ENCODE data around the gene SLC25A21. TPM values are rescaled to one million over a fixed set of nuclear protein-coding genes. Genes with fewer than 3 reads are reported as not detected.
"Not testable (repeated sequence)": the region's sequence is repeated elsewhere in the genome, so short reads cannot be mapped to it uniquely, and the experiment has no call there.

The SLC25A21 gene
- total RNA-seq, 2 donors from 2014 or later = not detected

DNA sequence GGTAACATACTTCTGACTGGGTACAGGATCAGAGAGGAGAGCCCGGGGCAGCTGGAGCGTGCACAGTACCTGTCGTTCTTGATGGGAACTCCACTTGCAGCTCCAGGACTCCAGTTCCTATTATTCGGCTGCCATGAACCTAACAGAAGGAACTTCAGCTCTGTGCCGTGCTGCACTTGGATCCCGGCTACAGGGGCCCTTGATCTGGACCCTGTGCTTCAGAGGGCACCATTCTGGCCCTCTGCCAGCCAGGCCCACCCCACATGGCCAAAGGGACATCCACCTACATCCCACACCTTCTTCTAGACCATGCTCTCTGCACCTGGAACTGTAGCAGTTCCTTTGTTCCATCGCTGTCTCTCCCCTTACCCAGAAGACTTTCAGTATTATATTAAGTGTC, 452.6 kb downstream of the SLC25A21 start:
- no peaks in the 10 kb centered on the region for H3K9me3 Mint-ChIP-seq
- H3K36me3 Mint-ChIP-seq = no peaks in the 10 kb centered on the region
- no peak for DNase-seq (ENCODE audit: low spot score in 2 of 2)
- no peak for ATAC-seq
- H3K27ac Mint-ChIP-seq = no peak overlapping the region

DNA sequence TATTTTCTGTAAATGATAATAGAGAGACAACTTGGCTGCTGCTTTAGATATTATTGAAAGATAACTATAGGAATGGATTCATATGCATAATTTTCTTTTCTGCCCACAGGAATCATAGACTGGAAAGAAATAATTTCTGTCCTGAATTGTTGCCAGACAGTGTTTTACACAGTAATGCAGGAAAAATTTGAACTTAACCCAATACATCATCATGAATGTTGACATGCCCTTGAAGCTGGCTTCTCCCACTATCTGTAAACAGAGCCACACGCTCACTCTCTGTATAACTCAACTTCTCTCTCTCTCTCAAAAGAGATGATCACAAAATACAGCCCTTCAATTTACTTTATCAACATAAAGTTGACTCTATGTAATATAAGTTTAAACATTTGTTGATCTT, 454.2 kb downstream of the SLC25A21 start:
- DNase-seq (ENCODE audit: low spot score in 2 of 2) (no peak), ATAC-seq (no peak)
- Mint-ChIP-seq H3K27ac (no peak overlapping the region), H3K36me3 (no peaks in the 10 kb centered on the region), H3K9me3 (no peaks in the 10 kb centered on the region)

DNA sequence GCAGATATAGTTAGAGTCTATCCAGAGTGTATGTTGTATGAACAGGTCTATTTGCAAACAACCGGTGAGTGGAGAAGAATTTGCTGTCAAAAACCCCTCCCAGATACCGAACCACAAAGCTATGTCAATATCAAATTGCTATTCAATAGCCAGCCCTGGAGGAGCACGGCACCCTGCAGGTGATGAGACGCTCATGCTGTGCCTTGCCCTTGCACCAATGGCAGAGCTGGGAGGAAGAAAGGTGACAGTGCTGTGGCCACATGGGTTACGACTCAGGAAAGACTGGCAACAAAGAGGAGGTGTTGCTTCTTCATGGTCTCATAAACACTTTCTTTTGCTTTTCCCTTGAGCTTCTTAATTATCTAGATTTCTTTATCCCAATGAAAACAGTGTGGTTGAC, 455.0 kb downstream of the SLC25A21 start:
- no peaks in the 10 kb centered on the region for H3K36me3 Mint-ChIP-seq
- H3K27ac Mint-ChIP-seq = no peak overlapping the region
- no peaks in the 10 kb centered on the region for H3K9me3 Mint-ChIP-seq
- no peak for DNase-seq (ENCODE audit: low spot score in 2 of 2)
- no peak for ATAC-seq

DNA sequence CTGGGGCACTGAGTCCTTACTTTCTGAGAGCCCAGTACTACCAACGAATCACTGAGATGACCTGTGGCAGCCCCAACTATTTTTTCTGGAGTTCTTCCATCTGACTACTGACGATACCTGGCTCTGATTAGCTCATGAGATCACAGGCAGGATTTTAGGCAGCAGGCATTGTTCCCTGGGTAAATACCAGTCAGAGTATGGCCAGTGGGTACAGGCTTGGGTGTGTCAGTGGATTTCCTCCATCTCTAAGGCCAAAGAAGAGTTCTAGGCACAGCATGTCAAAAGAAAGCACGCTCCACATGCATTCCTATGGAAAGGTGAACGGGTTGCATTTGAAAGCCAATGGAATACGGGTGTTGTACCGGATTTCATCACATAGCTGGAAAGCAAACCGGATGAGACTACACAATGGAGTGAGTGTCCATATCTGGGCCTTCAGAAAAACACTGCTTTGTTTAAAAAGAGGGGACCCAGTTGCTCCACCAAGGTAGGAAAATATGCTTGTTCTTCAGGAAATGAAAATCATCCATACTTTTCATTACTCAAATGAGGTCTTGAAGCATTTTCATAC, 455.7 kb downstream of the SLC25A21 start:
- ATAC-seq (no peak), DNase-seq (ENCODE audit: low spot score in 2 of 2) (no peak)
- Mint-ChIP-seq H3K36me3 (no peaks in the 10 kb centered on the region), H3K27ac (no peak overlapping the region), H3K9me3 (no peaks in the 10 kb centered on the region)

DNA sequence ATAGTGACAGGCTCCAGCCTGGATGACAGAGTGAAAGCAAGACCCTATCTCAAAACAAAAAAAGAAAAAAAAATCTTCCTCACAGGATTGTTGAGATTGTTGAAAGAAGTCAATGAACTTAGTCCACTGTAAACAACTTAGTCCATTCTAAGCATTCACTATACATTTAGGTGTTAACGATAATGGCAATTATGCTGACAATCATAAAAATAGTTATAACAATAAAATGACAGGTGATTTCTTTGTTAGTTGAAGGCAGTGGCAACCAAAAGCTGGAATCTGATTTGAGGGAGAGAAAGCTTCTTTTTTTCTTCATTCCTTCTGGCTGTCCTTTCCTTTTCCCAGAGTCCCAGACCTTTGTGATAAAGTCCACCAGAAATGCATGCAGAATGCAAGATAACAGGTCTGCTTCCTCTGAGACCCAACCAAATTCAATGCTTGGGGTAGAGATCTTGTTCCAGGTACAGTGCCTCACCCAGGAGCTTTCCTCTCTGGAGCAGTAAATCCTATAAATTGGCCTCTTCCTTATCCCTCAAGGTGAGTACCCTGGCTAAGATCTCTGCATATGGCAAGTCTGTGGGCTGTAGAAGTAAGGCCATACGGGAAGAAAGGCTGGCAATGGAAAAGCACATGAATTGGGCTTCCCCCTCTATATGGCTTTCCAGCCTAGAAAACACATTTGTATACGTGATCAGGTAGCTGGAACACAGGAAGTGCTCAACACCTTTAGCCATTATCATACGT, 458.3 kb downstream of the SLC25A21 start:
- Mint-ChIP-seq H3K9me3 (no peaks in the 10 kb centered on the region), H3K36me3 (no peaks in the 10 kb centered on the region), H3K27ac (no peak overlapping the region)
- DNase-seq (ENCODE audit: low spot score in 2 of 2) (no peak), ATAC-seq (no peak)

DNA sequence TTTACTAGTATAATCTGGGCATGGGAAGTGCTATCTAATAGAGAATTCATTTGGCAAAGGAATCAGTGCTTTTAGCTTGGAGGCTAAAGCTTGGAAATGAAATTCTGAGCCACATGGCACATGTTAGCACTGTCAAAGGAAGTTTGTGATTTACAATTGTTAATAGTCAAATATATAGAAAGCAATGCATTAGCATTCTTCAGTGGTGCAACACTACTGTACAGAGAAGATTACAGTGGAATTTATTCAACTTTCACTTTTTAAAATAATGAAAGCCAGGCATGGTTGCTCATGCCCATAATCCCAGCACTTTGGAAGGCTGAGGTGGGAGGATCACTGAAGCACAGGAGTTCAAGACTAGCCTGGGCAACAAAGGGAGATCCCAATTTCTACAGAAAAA, 464.8 kb downstream of the SLC25A21 start:
- DNase-seq (ENCODE audit: low spot score in 2 of 2) (no peak), ATAC-seq (no peak)
- Mint-ChIP-seq H3K36me3 (no peaks in the 10 kb centered on the region), H3K9me3 (peaks cover 6 to 9% of the 10 kb centered on the region in 2 donors), H3K27ac (no peak overlapping the region)

DNA sequence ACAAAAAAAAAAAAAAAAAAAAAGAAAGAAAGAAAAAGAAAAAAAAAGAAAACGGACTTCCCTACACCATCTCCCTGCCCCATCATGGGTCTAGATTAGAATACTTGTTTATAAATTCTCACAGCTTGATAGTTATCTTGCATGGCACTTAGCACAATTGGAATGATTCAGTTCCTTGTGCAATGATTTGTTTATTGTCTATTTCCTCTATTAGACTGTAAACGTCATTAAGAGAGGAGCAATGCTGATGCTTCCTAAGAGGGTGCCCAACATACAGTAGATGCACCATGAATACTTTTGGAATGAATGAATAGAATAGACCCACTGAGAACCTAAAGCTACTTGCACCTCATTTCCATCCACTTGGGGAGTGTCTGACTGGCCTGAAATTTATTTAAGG, 469.9 kb downstream of the SLC25A21 start:
- no peak overlapping the region for H3K27ac Mint-ChIP-seq
- peaks cover 0 to 15% of the 10 kb centered on the region in 2 donors for H3K36me3 Mint-ChIP-seq
- peaks cover 18 to 23% of the 10 kb centered on the region in 2 donors for H3K9me3 Mint-ChIP-seq
- no peak for DNase-seq (ENCODE audit: low spot score in 2 of 2)
- no peak for ATAC-seq

DNA sequence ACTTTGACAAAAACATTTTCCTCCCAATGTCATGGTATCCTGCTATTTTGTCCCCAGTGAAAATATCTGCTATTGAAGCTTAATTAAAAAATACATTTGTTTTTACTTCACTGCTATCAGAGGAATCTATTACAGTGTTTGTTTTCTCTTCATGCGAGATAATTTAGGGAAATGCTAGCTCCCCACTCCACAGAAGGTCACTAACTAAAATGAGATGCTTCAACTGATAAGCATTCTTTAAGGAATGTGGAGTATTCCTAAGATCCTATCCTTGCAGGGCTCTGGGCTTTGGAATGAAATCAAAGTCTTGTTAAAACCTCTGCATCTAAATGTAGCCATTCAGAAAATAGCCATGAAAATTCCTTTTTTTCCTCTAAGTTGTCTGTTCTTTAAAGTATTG, 471.3 kb downstream of the SLC25A21 start:
- no peak overlapping the region for H3K27ac Mint-ChIP-seq
- DNase-seq (ENCODE audit: low spot score in 2 of 2) = no peak
- peaks cover 23 to 25% of the 10 kb centered on the region in 2 donors for H3K9me3 Mint-ChIP-seq
- peaks cover 0 to 15% of the 10 kb centered on the region in 2 donors for H3K36me3 Mint-ChIP-seq
- no peak for ATAC-seq

DNA sequence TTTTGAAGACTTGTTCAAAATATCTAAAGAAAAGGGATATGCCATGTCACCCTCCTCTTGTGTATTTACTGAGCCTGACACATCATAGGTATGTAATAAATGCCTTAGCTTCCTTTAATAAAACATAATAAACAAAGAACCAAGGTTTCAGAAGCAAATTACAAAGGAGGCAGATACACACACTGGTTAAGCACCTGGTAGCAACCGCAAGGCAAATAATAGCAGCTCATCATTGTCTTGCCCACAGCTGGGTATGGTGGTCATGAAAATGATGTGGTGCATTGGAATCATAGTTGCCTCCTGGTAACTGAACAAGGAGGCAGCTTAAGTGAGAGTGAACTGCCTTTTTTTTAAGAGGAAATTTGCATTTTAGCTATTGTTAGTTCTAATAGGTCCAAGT, 471.8 kb downstream of the SLC25A21 start:
- ATAC-seq = no peak
- no peak for DNase-seq (ENCODE audit: low spot score in 2 of 2)
- Mint-ChIP-seq H3K9me3 (peaks cover 20 to 24% of the 10 kb centered on the region in 2 donors), H3K36me3 (peaks cover 0 to 15% of the 10 kb centered on the region in 2 donors), H3K27ac (no peak overlapping the region)

DNA sequence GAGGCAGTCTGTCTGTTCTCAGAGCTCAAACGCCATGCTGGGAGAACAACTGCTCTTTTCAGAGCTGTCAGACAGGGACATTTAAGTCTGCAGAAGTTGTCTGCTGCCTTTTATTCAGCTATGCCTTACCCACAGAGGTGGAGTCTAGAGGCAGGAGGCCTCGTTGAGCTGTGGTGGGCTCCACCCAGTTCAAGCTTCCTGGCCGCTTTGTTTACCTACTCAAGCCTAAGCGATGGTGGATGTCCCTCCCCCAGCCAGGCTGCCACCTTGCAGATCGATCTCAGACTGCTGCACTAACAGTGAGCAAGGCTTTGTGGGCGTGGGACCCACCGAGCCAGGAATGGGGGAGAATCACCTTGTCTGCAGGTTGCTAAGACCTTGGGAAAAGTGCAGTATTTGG, 473.0 kb downstream of the SLC25A21 start:
- not testable (repeated sequence) for DNase-seq (ENCODE audit: low spot score in 2 of 2); ATAC-seq; H3K27ac Mint-ChIP-seq
- Mint-ChIP-seq H3K9me3 (peaks cover 16 to 24% of the 10 kb centered on the region in 2 donors), H3K36me3 (peaks cover 0 to 15% of the 10 kb centered on the region in 2 donors)

DNA sequence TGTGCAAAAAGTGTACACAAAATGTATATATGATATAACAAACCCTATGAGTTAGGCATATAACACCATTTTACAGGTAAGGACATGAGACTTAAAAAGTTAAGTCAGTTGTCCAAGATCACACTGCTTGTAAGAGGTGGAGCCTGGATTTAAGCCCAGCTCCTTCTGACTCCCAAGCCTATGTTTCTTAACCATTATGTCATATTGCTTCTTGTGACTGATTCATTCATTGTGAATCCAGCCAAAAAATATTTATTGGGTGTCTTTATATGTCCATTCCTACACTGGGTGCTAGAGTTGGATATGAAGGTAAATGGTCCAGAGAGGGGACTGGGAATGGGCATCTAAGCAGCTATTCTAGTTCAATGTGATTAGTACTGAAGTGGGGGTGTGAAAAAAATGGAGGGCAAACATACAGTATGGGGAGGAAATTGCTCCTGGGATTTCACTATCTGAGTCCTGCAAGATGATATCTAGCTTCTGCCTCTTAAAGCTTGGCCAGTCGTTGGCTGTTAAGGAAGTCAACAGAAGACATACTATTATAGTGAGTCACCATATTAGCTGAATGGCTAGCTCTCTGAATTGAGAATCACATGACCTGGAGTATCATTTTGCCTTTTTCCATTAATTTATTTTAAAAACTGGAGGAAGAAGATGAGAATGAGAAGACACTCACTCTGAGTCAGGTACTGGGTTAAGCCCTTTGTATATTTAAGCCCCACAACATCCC, 481.9 kb downstream of the SLC25A21 start:
- H3K36me3 Mint-ChIP-seq = peaks cover 0 to 4% of the 10 kb centered on the region in 2 donors
- H3K27ac Mint-ChIP-seq = no peak overlapping the region
- peaks cover 5 to 17% of the 10 kb centered on the region in 2 donors for H3K9me3 Mint-ChIP-seq
- no peak for DNase-seq (ENCODE audit: low spot score in 2 of 2)
- no peak for ATAC-seq

DNA sequence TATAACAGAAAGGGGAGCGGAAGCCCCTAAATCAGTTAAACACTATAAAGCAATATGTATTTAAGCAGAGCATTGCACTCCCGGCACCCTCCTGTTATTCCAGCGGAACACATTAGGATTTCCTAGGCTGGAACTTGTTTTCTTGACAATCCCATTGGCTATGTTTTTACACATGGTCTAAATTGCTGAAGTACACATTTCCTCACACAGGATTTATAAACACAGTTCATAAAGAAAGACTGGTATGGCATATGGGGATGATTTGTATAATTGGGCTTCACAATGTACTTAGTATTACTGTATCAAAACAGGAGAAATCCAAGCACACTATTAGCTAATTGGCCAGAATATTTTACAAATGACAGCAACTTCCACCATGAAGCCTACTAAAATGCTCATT, 487.5 kb downstream of the SLC25A21 start:
- no peaks in the 10 kb centered on the region for H3K36me3 Mint-ChIP-seq
- H3K27ac Mint-ChIP-seq = no peak overlapping the region
- DNase-seq (ENCODE audit: low spot score in 2 of 2) (no peak), ATAC-seq (no peak)
- peaks cover 0 to 11% of the 10 kb centered on the region in 2 donors for H3K9me3 Mint-ChIP-seq

DNA sequence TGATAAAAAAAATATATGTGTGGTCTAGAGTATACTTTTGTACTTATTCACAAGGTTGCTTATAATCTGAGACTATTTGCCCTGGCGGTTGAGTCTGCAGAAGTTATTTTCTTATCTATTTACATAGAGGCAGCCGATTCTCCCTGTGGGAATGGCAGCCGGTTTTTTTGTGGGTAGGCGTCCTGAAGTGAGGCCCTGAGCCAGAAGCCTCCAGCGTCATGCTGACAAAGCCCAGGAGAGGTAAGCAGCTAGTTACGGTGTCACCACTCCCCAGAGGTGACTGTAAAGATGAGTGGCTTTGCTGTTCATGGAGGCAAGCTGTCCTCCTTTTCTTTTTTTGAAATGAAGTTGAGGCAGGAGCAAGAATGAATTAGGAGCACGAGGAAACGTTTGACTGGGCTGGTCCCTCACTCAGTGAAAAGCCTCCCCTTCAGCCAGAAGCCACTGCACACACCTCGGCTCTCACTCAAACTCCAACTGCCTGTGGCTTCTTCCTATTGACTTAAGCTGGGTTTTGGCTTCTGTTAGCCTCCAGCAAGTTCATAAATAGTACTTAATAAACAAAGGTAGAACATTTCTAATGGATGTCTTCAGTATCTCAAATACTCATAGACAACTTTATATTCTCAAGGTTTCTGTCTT, 489.2 kb downstream of the SLC25A21 start:
- Mint-ChIP-seq H3K36me3 (no peaks in the 10 kb centered on the region), H3K27ac (no peak overlapping the region), H3K9me3 (peaks cover 0 to 6% of the 10 kb centered on the region in 2 donors)
- DNase-seq (ENCODE audit: low spot score in 2 of 2) (no peak), ATAC-seq (no peak)

DNA sequence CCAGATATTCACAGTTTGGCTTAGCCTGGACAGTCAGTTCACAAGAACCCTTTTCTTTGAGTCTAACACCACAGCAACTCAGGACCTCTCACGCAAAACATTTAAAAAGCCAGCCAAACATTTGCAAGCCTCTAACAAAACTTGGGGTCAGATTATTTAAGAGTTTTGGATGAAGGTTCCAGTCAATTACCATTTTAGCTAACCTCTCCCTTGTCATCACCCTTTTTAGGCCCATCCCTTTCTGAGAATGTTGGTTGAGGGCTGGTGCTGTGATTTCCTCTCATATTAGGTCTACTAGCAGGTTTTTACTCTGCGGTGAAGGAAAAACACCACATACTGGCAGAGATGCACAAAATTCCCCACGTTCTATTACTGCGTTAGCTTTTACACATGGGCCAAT, 490.1 kb downstream of the SLC25A21 start:
- Mint-ChIP-seq H3K36me3 (no peaks in the 10 kb centered on the region), H3K27ac (no peak overlapping the region), H3K9me3 (no peaks in the 10 kb centered on the region)
- DNase-seq (ENCODE audit: low spot score in 2 of 2) (no peak), ATAC-seq (no peak)

DNA sequence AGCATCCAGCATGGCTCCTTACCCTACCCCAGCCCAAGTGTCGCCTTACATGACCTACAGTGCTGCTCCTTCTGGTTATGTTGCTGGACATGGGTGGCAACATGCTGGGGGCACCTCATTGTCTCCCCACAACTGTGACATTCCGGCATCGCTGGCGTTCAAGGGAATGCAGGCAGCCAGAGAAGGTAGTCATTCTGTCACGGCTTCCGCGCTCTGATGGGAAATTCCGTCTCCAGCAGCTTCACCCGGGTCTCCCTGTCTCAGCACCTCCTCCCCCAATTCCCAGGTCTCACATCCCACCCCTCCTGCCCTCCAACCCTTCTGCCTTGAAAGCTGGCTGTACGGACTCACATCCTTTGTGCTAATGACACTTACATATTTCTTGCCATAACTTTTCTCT, 496.2 kb downstream of the SLC25A21 start:
- no peak for DNase-seq (ENCODE audit: low spot score in 2 of 2)
- no peaks in the 10 kb centered on the region for H3K36me3 Mint-ChIP-seq
- H3K27ac Mint-ChIP-seq = no peak overlapping the region
- no peak for ATAC-seq
- no peaks in the 10 kb centered on the region for H3K9me3 Mint-ChIP-seq

DNA sequence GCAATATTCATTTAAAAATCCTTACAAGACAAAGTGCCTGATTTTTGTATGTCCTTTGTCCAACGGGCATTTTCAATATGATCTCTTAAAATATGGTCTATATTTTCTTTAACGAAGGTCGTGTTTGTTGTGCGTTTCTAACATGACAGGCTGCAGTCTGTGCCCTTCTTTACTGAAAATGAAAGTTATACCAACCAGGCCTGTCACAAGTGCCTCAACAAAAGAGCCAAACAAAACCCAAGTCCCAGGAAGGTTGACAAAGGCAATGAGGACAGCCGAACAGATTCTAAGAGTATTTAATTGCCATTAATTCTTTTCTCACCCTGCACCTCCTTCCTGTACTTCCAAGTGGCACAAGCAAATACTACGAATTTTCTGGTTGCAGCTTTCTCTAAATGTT, 496.8 kb downstream of the SLC25A21 start:
- no peak overlapping the region for H3K27ac Mint-ChIP-seq

DNA sequence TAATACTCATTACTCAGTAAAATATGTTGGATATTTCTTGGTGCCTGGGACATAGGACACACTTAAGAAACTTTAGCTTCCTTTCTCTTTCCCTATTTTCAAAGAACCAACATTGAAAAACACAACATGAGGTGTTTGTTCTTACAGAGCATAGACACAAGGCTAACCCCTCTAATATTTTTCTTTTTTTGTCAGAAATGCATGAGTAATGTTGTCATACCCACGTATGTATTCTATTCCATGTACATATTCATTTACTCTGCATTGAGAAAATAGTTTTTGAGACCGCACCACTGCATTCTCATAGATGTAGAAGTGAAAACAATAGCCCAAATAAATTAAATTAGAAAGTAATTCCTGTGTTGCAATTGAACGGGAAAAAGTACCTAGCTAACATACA, 497.7 kb downstream of the SLC25A21 start:
- H3K36me3 Mint-ChIP-seq = no peaks in the 10 kb centered on the region
- ATAC-seq (no peak), DNase-seq (ENCODE audit: low spot score in 2 of 2) (no peak)
- no peaks in the 10 kb centered on the region for H3K9me3 Mint-ChIP-seq
- H3K27ac Mint-ChIP-seq = no peak overlapping the region

More for the DNA sequence above, 496.8 kb downstream of the SLC25A21 start:
- H3K9me3 Mint-ChIP-seq = no peaks in the 10 kb centered on the region
- no peak for ATAC-seq
- DNase-seq (ENCODE audit: low spot score in 2 of 2) = no peak
- H3K36me3 Mint-ChIP-seq = no peaks in the 10 kb centered on the region
